DMS53 treated with DMSO at 0.1 percent for 48 hours (cell line): ENCODE results near the gene UBE2E2.

Experiments
- DNase-seq: peaks from one replicate; lab custom pipeline; 2025; ENCODE audit not compliant: unreplicated experiment; lab: John Stamatoyannopoulos, UW

Gene UBE2E2

DNA sequence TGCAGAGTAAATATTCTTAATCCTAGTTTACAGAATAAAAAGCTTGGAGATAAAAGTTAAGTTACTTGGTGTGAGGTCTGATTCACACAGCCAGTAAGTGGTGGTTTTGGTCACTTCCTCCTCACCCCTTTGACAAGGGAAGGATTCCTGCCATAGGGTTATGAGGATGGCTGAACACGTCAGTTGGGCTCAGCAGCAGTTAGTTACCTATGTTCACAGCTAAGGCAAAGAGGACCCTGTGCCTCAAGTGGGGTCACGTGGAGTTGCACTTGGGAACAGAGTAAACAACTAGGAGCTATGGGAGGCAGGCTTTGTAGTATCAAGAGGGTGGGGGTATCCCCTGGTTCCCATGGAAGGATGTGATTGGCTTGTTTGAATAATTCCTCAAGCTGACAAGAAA, 232.2 kb downstream of the UBE2E2 start:
- no peak for DNase-seq

- DNase-seq: no peak
These were observed 232.8 kb downstream of the UBE2E2 start for GRCh38 chr3:23435904-23436303.

DNA sequence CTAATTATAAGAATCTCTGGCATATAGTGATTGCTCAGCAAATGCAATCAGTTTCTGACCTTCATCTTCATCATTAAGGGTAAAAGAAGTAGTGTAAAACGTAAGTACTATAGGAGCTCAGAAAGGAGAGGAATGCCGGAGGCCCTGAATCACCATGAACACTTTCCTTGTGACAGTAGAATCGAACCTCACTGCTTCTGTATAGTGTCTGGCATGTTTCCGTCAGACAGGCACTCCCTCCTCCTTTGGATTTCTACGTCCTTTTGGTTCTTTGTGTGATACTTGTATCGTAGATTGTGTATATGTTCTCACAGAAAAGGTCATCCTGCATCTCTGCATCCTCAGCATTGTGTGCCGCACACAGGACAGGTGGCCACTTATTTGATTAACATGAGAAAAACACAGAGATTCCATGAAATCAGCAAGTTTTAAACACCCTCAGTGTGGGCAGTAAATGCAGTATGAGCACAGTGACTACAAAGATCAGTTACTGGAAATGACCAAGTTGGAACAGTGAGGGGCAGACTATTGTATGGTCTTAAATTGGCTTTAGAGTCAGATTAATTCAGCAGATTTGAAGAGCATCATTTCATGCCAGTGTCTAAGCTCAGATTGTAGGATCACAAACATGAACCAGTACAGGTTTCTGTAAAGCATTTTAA, 234.5 kb downstream of the UBE2E2 start:
- DNase-seq: no peak

- no peak for DNase-seq
These were observed 235.5 kb downstream of the UBE2E2 start for GRCh38 chr3:23438657-23439056.

GRCh38 chr3:23439080-23439479, 236.0 kb downstream of the UBE2E2 start:
- DNase-seq: no peak

DNA sequence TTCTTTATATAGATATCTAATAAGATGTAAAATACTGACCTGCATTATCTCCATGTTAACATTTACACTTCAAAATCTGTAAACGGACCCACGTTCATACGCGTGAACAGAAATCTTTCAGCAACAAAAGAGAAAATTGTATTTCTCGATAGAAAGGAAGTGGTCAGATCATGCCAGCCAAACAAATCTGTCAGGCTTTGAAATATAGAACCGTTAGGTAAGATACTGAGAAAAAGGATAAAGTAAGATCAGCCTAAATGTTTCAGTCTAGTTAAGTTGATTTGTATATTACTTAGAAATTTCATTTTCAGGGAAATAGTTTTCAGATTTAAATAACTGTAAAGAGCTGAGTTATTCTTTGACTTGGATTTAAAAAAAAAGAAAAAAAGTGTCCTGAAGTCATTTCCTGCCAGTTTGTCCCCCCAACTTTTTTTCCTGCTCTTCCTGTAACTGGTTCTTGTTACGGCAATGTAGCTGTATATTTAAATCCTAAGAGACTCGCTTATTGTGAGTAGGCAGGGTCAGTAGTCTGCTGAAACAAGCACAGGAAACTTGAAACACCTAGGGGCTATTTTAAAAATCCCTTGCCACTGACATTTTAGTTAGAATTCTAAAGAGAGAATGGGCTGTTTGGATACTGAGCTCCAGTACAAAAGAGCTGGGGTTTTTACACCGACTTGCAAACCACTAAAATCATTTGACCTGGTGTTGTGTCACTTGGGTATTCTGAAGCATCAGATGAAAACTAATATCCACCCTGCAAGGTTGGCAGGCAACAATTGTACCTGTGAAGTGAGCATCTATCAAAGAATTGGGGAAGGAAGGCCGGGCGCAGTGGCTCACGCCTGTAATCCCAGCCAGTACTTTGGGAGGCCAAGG, 237.5 kb downstream of the UBE2E2 start:
- DNase-seq: no peak

DNA sequence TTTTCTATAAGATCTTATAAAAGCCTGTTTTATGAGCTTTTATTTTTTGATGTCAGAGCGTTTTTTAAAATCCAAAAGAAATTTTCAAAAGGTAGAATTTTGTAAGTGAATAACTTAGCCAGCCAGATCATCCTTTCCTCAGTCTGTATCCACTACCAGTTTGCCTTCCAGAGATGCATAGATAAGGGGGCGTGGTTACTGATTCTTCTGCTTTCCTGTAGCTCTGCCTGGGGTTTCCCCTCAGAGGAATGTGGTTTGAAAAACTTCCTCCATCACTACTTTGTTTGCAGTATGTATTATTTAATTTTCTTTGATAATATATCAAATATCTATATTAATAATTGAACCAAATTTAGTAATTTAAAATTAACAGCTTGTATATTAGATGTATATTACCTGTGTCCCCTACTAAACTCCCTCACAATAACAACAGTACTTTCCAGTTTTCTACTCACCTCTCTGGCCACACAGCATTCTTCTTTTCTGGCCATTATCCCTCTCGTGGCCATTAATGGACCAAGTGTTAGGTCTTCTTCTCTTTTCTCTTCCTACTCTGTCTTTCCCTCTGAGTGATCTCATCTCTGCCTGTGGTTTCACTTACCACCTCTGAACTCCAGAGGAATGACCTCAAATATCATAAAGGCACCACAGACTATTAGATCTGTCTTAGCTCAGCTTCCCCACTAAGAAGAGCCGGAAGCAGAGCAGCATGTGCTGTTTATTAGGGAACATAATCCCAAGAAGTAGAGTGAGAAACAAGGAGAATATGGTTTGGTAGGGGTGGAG, 239.7 kb downstream of the UBE2E2 start:
- no peak for DNase-seq

GRCh38 chr3:23444386-23444785, 241.3 kb downstream of the UBE2E2 start:
- no peak for DNase-seq

DNA sequence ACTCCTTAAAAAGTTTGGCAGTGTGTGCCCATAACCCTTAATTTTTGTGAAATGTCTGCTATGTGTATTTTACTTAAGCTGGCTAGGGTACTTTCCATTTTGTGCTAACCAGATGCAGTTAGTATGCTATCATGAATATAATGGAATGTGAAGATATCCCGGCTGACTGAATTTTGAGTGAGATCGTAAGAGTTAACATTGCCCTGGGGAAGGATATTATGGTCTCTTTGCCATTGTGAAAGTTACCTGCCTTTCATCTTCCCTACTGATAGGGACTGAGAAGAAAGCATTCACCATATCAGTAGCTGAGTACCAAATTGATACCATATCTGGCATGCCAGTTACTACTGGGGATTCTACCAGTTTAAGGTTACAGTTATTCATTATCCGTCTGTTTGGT, 243.2 kb downstream of the UBE2E2 start:
- no peak for DNase-seq

- DNase-seq: no peak
These were observed 245.9 kb downstream of the UBE2E2 start for GRCh38 chr3:23448998-23449537.

GRCh38 chr3:23450051-23450450, 246.9 kb downstream of the UBE2E2 start:
- no peak for DNase-seq

DNA sequence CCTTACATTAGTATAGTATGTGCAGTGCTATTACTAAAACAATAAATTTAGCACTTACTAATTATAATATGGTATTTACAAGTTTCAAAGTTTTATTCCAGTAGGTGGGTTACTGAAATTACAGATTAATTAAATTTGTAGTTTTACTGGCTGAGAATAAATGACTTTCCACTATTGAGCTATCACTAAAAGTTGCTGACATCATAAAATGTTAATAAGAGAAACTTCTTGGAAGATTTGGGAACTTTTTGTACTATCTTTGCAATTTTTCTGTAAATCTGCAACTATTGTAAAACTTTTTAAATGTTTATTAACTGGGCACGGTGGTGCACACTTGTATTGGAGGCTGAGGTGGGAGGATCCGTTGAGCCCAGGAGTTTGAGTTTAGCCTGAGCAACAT, 247.7 kb downstream of the UBE2E2 start:
- DNase-seq: no peak

GRCh38 chr3:23452408-23452807, 249.3 kb downstream of the UBE2E2 start:
- no peak for DNase-seq

GRCh38 chr3:23455084-23455483, 252.0 kb downstream of the UBE2E2 start:
- DNase-seq: no peak

DNA sequence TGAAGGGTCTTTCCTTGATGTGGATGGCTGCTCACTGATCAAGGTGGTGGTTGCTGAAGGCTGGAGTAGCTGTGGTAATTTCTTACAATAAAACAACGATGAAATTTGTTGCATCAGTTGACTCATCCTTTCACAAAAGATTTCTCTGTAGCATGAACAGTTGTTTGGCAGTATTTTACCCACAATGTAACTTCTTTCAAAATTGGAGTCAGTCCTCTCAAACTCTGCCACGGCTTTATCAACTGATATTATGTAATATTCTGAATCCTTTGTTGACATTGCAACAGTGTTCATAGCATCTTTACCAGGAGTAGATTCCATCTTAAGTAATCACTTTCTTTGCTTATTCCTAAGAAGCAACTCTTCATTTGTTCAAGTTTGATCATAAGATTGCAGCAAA, 252.6 kb downstream of the UBE2E2 start:
- DNase-seq: no peak

DNA sequence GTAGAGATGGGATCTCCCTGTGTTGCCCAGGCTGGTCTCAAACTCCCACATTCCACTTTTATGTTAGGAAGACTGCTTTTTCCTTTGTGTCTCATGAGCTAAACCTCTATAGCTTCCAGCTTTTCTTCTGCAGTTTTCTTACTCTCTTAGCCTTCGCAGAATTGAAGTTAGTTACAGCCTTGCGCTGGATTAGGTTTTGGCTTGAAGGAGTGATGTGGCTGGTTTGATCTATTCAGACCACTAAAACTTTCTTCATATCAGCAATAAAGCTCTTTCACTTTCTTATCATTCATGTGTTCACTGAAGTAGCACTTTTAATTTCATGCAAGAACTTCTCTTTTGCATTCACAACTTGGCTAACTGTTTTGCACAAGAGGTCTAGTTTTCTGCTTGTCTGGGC, 254.6 kb downstream of the UBE2E2 start:
- no peak for DNase-seq

- DNase-seq: no peak
These were observed 256.3 kb downstream of the UBE2E2 start for GRCh38 chr3:23459465-23459864.

- no peak for DNase-seq
These were observed 256.9 kb downstream of the UBE2E2 start for GRCh38 chr3:23459889-23460546.

GRCh38 chr3:23461069-23461468, 257.9 kb downstream of the UBE2E2 start:
- DNase-seq: no peak

DNA sequence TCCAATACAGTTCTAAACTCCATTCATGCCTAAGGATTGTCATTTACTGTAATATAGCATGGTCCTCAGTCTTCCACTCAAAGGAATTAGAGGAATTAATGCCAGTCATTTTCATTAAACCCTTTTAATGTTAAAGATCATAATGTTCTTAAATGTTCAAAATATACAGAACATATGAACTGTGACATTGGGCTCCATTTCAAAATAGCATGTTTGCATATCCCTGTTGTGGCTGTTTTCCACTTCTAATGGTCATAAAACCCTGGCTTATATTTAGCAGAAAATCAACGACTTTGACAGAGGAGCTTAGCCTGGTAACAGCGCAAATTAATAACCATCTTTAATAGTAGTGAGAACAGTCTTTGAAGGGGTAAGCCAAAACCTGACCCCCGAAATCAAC, 260.7 kb downstream of the UBE2E2 start:
- no peak for DNase-seq

GRCh38 chr3:23465569-23465968, 262.4 kb downstream of the UBE2E2 start:
- DNase-seq: no peak
